GM06990 (cell line): ENCODE data around the gene STMN1.

Source experiments
- DNase-seq: peaks from one replicate; pipeline ENCODE4 v3.0.0-alpha.2; 2011; ENCODE audit not compliant: insufficient read length; ENCODE audit errors: extremely low read depth
- H3K27me3 ChIP-seq: replicated peaks from 2 replicates; pipeline ENCODE4 v1.6.0; 2011; ENCODE audit warnings: low read length; ENCODE audit not compliant: control insufficient read depth, insufficient read depth
- H3K36me3 ChIP-seq: 2 replicates; pipeline ENCODE4 v1.5.1; 2011; ENCODE audit warnings: low read length; ENCODE audit not compliant: control insufficient read depth, insufficient read depth
- H3K4me3 ChIP-seq: replicated peaks from 2 replicates; pipeline ENCODE4 v1.5.1; 2011; ENCODE audit warnings: low read depth, mild to moderate bottlenecking, control low read depth, low read length
- CTCF ChIP-seq: IDR thresholded peaks from 2 replicates; pipeline ENCODE4 v1.5.1; 2011; ENCODE audit warnings: low read length, control low read depth, mild to moderate bottlenecking, inconsistent platforms; ENCODE audit not compliant: insufficient read depth, poor library complexity, severe bottlenecking

Gene STMN1

DNA sequence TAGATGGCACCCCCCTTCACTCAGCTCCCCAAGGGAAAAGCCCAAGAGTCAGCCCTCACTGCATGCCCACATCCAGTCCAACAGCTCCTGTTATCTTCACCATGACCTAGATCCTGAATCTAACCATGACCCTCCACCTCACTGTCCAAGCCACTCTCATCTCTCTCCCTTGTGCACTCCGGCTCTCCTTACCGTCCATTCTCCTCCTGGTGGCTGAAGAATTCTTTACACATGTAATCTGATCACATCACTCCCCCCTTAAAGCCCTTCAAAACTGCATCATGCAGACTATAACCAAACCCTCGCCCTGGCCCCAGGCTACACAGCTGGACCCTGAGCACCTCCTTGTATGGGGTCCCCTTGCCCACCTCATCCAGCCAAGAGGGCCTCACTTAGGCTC lies 16.7 kb downstream of the STMN1 start:
- no peaks in the 10 kb centered on the region for H3K36me3 ChIP-seq
- DNase-seq: no peak
- H3K27me3 ChIP-seq: no peaks in the 10 kb centered on the region
- H3K4me3 ChIP-seq: no peak overlapping the region
- TF ChIP-seq CTCF: no peak

GRCh38 chr1:25888426-25888987 lies 17.7 kb downstream of the STMN1 start:
- no peak for DNase-seq
- Histone ChIP-seq H3K36me3 (no peaks in the 10 kb centered on the region), H3K27me3 (no peaks in the 10 kb centered on the region), H3K4me3 (no peak overlapping the region)
- TF ChIP-seq CTCF: no peak

DNA sequence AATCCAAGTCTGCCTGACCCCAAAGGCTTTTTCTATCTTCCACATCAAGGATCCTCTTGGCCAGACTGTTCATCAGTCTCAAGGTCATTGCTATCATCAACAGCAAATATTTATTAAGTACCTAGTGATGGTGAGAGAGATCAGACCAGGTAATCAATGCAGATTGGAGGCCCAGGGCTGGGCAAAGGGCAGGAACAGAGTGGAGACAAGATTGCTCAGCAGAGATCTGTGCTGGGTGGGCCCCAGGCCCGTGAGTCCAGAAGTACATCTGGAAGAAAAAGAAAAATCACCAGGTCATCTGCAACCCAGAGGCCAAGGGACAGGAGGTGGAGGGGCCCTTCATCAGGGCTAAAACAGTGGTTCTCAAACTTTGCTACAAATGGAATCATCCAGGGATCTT lies 20.6 kb downstream of the STMN1 start:
- TF ChIP-seq CTCF: no peak
- H3K4me3 ChIP-seq: no peak overlapping the region
- H3K27me3 ChIP-seq: no peaks in the 10 kb centered on the region
- no peak for DNase-seq
- no peaks in the 10 kb centered on the region for H3K36me3 ChIP-seq

GRCh38 chr1:25881266-25881665 lies 25.0 kb downstream of the STMN1 start:
- Histone ChIP-seq H3K4me3 (no peak overlapping the region), H3K36me3 (no peaks in the 10 kb centered on the region), H3K27me3 (no peaks in the 10 kb centered on the region; the same call in 1 of the 2 replicates)
- no peak for DNase-seq
- no peak for TF ChIP-seq CTCF

DNA sequence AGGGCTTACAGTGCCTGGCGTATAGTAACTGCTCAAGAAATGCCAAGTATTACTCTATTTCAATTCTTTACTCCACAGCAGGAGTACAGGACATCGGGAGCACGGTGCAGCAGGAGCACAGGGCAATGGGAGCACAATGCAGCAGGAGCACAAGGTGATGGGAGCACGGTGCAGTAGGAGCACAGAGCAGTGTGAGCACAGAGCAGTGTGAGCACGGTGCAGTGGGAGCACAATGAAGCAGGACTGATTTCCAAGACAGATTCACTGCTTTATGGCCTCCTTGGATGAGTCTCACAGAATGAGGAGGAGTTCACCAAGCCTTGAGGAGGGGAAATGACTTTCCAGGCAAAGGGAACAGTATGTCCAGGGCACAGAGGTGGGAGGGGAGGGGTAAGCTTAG lies 25.7 kb downstream of the STMN1 start:
- no peak for DNase-seq
- TF ChIP-seq CTCF: no peak

DNA sequence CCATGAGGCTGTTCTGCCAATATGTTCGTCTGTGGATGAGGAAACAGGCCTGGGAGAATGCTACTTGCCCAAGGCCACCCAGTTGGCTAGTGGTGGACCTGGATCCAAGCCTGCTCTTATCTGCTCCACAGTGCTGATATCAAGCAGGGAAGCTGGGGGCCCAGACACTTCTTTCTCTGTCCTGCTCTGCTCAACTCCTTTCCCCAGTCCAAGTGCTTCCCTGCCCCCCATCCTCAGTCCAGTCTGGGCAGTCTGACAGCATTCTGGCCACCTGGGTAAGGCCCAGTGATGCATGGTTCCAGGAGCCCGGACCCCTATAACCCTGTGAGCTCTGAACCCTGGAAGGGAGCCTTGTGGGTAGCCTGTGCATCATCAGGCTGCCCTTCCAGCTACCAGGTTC lies 26.5 kb downstream of the STMN1 start:
- no peak for TF ChIP-seq CTCF

More for the DNA sequence above, 25.7 kb downstream of the STMN1 start:
- Histone ChIP-seq H3K27me3 (no peaks in the 10 kb centered on the region; the same call in 1 of the 2 replicates), H3K36me3 (no peaks in the 10 kb centered on the region), H3K4me3 (no peak overlapping the region)

More for the DNA sequence above, 26.5 kb downstream of the STMN1 start:
- Histone ChIP-seq H3K36me3 (no peaks in the 10 kb centered on the region), H3K27me3 (no peaks in the 10 kb centered on the region; the same call in 1 of the 2 replicates), H3K4me3 (no peak overlapping the region)
- DNase-seq: no peak
